Measurements from ENCODE around the gene SUPT20H.
"Not testable (repeated sequence)": the region's sequence is repeated elsewhere in the genome, so short reads cannot be mapped to it uniquely, and the experiment has no call there.

The SUPT20H gene

DNA sequence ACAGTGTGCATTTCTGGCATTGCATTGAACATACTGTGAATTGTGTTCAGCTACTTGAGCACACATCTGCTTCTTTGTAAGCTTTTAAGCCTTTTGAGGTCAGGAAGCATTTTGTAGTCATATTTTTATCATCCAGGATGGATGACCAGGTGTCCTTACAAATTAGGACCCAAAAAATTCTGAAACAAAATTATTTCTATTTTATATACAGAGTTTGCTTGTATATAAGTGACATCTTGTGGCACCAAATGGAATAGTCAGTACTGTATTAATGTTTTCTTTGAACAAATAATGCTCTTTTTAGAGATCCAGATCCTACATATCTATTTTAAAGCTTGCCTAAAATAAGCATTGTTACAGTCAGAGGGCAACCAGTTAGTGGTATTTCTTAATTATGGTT, 9.5 kb upstream of the SUPT20H start:
- DNase-seq: no peak

DNA sequence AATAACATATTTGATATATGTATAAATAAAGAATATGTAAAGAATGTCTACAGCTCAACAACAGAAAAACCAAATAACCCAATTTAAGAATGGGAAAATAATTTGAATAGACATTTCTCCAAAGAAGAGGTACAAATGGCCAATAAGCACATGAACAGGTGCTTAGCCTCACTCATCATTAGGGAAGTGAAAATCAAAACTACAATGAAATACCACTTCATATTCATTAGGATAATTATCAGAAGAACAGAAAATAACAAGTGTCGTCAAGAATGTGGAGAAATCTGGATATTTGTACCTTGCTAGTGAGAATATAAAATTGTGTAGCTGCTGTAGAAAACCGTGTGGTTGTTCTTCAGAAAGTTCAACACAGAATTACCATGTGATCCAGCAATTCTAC, 8.4 kb upstream of the SUPT20H start:
- DNase-seq: no peak

DNA sequence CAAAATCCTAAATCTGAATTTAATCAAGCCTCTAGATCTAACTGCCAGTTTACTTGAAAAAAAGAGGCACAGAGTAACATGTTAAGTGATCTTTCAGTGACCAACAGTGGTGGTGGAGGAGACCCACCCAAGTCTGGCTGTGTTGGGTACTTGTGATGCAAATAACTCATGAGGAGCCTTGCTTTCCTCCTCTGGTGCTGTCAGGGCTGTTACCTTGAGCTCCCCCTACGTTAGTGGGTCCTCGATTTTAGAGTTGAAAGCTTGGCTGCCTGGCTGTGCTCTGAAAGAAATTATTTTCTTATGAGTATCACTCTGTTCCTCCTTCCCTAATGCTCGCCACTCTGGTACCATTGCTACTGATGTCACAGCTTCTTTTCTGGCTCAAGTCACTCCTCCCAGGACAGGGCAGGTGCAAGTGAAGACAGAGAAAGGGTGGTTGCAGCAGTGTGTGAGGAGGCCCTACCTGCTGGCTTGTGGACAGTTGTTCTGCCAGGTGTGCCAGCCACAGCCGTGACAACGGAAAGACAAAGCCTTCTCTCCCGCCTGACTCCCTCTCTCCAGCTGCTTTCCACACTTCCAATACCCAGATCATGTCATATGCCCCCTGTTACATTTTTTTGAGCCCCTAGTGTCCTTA, 6.5 kb upstream of the SUPT20H start:
- DNase-seq: no peak

DNA sequence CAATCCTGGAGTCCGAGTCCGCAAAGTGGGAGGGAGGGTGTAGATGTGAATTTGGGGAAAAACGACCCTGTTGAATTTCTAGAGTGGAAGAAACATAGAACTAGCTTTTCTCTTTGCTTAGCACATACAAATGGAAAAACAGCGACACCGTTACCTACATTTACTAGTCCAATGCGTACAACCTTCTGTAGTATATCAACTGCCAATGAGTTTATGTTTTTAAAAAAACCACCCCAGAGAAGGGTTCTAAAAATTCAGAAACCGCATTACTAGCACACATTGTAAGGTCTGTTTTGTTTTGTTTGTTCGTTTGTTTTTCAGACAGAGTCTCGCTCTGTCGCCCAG, 332 bp upstream of the SUPT20H start:
- no peak for DNase-seq

DNA sequence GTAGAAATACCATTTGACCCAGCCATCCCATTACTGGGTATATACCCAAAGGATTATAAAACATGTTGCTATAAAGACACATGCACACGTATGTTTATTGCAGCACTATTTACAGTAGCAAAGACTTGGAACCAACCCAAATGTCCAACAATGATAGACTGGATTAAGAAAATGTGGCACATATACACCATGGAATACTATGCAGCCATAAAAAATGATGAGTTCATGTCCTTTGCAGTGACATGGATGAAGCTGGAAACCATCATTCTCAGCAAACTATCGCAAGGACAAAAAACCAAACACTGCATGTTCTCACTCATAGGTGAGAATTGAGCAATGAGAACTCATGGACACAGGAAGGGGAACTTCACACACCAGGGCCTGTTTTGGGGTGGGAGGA, 3.3 kb downstream of the SUPT20H start:
- not testable (repeated sequence) for DNase-seq

DNA sequence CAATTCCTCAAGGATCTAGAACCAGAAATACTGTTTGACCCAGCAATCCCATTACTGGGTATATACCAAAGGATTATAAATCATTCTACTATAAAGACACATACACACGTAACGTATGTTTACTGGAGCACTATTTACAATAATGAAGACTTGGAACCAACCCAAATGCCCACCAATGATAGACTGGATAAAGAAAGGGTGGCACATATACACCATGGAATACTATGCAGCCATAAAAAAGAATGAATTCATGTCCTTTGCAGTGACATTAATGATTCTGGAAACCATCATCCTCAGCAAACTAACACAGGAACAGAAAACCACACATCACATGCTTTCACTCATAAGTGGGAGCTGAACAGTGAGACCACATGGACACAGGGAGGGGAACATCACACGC, 6.4 kb downstream of the SUPT20H start:
- not testable (repeated sequence) for DNase-seq

DNA sequence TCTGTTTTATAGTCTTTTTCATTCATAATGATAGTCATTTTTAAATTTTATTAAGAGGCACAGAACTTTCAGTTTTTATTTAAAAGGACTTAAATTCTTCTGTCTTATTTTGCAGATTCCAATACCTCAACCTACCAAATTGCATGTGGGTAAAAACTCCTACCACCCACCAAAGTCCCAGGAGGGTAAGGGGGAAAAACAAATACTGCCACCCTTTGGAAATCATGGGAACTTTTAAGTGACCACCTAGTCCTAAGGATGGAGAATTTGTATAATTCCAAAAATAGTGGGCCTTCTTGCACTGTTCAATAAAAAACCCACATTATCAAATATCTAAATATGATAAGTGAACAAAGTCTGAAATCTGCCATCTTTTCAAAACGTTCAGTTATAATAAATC, 9.7 kb downstream of the SUPT20H start:
- DNase-seq: no peak

DNA sequence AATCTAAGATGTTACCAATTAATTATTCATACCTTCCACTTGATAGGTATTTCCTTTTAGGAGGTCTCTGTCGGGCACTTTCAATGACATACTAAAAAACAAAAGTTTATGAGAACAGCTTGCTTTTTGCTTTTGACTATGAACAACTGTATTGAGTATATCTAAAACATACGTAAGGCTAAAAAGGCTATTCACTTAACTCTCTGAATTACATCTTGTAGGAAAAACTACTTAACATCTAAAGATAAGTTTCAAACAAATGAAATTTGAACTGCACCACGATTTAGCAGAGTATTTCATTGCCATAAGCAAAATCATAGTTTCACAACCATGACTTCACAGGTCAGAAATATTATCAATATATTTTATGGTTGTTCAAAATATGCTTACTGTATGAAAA, 11.6 kb downstream of the SUPT20H start:
- DNase-seq: no peak

DNA sequence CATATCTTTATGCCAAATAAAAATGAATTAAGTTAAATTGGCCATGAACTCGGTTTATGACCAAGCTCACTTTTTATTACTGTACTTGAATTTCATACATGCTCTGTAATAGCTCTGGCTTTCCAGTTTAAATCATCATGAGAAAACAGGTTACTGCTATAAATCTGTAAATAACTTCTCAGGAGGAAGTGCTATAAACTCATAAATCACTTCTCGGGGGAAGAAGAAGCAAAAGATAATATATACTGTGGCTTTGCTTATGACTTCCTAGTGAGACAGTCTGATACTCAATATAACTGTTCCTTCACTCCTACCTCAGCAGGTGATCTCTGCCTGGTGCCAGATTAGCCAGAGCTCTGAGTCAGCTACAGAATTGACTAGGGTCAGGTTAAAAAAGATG, 12.5 kb downstream of the SUPT20H start:
- DNase-seq: no peak

DNA sequence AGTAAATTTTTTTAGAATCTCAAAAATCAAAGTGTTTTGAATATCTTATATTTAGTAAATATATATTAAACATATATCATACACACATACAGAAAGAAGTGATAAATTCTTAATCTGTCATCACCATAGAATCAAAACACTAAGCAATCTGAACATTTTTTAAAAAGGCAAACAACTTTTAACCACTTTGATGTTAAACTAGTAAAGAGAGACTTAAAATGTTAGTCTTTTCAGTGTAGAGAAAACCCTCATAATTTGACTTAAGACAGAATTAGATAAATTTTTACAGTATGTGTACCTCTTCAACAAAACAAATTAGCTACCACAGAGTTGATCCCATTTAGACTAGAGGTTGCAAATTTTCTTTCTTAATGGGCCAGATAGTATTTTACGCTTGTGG, 13.4 kb downstream of the SUPT20H start:
- no peak for DNase-seq

DNA sequence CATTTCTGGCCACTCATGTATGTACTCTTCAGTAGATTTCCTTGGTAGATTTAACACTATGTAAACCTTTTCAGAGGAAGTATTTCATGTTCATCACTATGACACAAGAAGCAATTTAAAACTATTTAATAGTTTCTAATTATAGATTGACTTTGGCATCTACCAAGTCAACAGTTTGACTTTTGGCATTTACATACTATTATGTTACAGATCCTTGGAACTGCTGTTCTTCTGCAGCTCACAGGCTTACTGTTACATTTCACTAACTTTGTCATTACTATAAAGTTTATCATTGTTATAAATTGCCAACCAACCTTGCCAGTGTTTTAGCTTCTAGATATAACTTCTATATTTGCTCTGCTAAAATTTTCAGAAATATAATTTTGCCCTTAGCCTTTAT, 18.7 kb downstream of the SUPT20H start:
- DNase-seq: no peak

DNA sequence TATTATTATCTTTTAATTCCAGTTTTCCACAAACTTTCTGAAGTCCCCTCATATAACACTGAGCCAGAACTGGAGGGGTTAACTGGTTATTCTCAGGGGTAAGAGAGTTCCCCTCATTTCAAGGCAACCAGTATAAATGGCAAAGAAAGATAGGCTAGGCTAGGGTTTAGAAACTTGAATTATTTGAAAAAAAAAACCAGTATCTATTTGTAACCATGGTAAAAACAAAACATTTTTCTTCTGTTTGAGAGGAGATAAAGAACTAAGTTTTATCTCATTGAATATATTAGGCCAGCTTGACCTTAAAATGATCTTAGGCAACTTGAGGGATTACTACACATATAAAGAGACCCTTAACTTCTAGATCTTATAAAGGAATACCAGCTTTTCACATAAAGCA, 19.6 kb downstream of the SUPT20H start:
- no peak for DNase-seq

DNA sequence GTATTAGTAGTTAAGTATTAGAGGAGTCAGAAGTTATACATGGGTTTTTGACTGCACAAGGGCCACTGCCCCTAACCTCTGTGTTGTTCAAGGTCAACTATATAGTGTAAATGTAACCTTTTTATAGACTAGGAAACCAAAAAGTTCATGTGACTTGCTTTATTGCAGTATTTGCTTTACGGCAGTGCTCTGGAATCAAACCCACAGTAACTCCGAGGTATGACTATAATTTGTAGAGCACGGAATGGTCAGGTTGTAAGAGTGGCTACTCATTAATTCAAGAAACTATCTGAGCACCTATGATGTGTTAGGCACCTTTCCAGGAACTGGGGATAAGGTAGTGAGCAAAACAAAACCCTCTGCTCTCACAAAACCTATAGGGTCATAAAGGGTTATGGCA, 22.2 kb downstream of the SUPT20H start:
- DNase-seq: no peak

DNA sequence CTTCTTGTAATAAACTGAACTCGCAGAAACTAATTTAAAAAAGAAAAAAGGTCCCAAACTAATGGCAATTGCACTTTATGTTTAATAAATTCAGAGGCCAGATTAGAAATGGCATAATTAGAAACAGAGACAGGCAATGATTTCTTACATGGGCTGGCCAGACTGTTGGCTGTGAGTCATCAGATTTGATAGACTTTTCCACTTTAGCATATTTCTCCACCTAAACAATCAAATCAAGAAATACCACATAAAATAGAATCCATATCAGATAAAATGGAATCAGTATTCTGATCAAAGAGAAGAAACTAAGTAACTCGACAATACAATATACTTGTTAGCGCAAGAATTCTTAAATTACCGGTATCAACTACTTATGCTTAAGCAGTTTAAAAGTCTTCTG, 29.9 kb downstream of the SUPT20H start:
- DNase-seq: peak; percentile 11

DNA sequence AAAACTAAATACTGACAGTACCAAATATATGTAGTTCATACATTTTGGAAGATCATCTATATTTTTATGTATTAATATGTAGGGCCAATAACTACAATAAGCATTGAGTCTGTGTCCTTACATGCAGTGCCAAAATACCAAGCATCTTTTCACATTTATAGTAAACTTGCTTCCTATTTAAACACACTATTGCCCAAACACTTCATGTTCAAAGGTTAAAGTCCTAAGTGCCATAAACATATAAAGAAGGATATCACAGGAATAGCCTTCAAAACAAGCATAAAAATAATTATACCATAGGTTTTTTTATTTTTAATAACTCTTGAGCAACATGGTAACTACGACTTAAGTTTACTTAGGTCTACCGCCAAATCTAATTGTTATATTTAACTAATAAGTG, 31.8 kb downstream of the SUPT20H start:
- no peak for DNase-seq

DNA sequence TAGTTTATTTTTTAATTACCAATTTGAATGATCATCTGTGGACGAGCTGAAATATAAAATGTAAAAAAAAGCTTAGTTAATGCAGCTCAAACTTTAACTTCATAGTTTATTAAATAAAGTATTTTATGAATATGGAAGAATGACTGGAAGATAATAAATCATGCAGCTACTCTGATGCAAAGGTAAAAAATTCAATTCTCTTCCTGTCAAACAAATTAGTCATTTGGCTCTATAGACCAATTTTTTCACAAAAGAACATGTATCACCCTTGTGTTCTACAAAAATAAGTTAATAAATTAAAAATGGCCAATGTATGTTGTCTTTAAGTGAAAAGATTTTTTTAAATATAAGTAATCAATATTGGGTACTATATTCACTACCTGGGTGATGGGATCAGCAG, 32.7 kb downstream of the SUPT20H start:
- no peak for DNase-seq

DNA sequence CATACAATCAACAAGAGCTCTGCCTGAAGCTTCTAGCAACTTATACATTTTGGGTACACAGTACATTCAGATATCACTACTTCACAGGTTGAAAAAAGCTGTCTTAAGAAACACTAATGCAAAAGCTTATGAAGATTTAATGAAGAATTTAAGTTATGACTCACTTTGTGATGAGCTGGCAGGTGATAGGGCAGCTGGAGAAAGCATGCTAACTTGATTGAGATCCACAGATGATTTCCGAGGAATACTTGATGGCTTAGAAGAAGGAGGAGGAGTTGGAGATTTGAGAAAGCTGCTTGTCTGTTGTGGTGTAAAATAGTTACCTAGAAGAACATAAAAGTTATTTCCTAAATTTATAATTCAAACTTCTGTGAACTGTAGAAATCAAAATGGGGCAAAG, 35.6 kb downstream of the SUPT20H start:
- peak; percentile 61 for DNase-seq

DNA sequence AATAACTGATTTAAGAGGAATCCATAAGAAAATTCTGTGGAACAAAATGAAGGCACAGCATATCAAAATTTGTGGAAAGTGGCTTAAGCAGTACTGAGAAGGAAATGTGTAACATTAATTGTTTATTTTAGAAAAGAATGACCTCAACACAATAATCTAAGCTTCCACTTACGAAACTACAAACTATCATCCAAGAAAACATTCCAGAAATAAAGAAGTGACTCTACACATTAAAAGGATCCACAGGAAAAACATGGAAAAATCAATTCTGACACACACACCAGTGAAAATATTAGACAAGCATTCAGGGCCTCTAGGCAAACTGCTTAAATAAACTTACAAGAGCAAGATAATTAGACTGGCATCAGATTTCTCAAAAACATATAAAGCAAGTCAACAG, 44.9 kb downstream of the SUPT20H start:
- peak; percentile 30 for DNase-seq

DNA sequence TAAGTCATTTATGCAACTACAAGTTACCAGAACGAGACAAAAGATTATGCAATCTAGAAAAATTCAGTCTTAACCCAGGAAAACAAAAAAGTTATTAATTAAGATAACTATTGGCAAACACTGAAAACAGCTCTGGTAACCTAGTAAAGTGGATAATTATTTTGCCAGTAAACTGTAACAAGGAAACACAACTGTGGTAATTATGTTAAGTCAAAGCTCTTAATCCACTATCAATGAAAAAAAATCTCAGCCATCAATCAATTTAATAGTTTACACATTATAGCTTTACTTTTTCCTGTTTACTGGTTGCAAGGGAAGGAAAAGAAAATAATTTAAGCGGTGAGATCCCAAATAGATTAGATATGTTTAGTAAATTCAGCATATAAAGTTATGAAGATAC, 47.7 kb downstream of the SUPT20H start:
- DNase-seq: no peak

DNA sequence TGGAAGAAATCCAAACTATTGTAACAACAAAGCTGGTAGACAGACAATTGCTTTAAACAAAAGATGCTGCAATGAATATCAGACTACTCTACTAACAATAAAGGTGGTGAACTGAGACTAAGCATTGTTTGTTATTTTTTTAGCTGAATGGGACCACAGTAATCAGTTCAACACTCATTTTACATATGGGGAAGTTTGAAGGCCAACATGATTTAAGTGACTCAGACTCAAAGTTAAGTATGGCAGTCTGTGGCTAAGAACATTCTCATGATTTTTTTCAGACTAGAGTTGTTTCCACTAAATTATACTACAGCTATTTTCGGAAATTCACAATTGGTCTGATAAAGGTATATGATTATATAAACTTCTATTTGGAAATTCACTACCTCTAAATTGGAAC, 48.5 kb downstream of the SUPT20H start:
- DNase-seq: no peak

DNA sequence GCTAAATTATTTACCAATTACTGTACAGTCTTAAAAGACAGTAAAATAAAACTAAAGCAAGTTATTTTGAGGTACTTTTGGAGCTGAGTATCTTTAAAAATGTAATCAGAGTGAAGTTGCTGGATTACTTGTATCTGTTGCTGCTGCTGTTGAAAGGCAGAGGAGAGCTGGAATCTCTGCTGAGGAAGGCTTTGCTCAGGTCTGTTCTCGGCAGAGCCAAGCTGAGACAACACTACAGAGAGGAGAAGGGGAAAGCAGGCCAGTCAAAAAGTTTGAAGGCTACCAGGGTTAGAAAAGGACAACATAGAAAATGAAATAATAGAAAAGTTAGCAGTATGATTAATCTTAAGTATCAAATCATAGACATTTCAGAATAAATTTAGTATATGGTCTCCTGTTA, 49.1 kb downstream of the SUPT20H start:
- DNase-seq: no peak

DNA sequence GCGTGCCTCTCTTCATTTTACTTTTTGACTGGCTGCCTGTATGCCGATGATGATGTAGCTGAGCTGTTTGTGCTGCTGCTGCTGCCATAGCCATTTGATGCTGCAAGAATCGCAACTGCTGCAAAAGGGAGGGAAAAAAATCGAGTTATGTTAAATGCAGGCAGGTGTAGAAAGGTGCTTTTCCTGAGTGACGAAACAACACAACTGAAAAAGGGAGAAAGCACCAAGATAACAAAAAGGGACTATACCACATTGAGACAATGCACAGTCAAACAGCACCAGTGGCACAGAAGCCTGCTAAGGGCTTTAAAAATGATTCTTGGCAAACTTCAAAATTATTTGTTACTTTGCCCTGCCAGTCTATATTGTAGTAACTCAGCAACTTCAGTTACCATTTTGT, 49.8 kb downstream of the SUPT20H start:
- DNase-seq: no peak

DNA sequence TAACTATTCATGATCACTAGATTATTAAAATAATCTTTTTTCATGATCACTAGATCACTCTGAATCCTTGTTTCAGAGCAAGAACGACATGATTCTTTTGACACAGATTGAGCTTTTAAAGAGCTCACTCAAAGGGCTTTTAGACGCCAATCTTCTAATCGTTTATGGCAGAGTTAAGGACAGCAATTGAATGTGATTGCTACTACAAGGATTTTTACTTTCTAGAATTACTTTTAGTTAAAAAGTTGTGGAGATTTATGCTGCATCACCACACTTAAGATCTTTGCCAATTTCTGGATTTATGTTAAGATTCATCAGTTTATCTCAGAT, 57.6 kb downstream of the SUPT20H start:
- DNase-seq: no peak

DNA sequence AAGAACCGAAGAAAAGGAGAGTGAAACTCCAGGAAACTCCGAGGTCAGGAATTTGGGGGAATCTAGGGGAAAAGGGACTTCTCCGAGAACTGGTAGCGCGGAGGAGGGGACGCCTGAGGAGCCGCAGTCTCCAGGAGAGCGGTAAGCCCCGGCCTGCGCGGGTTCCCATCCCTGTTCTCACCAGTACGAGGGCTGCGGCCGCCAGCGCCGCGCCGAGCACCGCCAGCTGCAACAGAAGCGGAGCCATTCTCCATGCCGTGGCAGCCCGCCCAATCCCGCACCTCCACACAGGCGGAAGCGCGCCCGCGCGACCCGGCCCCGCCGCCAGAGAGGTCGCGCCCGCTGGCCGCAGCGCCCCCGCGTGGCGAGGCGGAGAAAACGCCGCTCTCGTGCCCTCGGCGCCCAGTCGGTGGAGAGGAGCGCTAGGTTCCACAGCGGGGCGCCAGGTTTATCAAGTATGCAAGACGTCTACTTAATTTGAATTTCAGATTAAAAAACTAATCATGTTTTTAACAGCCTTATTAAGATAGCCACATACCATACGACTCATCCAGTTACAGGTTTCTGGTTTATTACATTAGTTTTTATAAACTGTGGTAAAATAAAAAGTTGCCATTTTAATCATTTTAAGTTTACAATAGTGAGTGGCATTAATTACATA, 60.3 kb downstream of the SUPT20H start, which contains the start of gene ALG5:
ALG5 (minus strand) TSS at position 287 of the 661 bp plus-strand sequence; CDS start at position 247, 40 bp downstream.
- DNase-seq: peak; percentile 87

DNA sequence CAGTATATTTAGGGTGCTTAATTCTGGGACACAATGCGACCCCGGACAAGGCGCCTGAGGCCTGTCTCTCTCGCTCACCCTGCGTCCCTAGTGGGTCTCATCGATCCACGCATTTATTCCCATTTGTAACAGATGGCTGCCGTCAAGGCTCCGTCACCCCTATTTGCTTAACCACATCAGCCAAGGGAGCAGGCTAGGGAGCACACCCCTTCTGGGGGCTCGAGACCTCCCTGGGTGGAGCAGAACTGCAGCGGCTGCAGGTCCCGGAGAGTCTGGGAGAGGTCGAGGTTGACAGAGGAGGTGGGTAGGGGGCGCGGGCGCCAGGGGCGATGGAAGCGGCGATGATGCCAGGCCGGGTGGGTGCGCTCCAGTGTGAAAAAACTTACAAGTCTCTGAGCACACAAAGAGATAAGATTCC, 60.9 kb downstream of the SUPT20H start:
- DNase-seq: peak; percentile 8
